A673 (cell line): ENCODE measurements around the gene GRIK3.

Experiments
- EZH2 ChIP-seq: fragments of 200-600 bp; sonication (generic); IDR thresholded peaks from 2 replicates; pipeline ENCODE4 v1.6.1; 2017; ENCODE audit warnings: borderline replicate concordance, low read depth, mild to moderate bottlenecking, mixed read lengths, antibody characterized with exemption, low read length; ENCODE audit not compliant: poor library complexity, severe bottlenecking
- TF ChIP-seq, protein P1 (sequence below): fragments of 300-800, 200-600 bp; sonication (generic); conservative IDR thresholded peaks from 2 replicates; pipeline ENCODE4 v1.5.1; 2017; ENCODE audit warnings: low read depth, mild to moderate bottlenecking, antibody characterized with exemption, low read length, moderate library complexity, mixed read lengths

DNA sequence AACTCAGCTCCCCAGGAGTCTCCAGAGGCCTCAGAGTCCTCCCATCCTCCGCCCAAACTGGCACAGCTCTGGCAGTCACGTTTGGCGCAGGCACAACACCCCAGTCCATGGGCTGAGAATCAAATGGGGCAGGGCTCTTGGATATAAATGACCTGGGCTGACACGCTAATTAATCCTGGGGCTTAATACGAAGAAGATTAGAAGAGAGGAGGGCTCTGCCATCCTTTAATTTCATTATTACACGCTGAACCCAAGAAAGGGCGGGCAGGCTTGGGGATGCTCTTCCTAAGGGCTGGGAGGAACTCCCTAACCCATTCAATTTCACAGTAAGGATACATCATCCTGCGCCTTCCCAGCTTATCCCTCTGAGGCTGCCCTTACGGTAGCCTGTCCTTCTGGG, 2.4 kb downstream of the GRIK3 start:
- TF ChIP-seq, protein P1, sequence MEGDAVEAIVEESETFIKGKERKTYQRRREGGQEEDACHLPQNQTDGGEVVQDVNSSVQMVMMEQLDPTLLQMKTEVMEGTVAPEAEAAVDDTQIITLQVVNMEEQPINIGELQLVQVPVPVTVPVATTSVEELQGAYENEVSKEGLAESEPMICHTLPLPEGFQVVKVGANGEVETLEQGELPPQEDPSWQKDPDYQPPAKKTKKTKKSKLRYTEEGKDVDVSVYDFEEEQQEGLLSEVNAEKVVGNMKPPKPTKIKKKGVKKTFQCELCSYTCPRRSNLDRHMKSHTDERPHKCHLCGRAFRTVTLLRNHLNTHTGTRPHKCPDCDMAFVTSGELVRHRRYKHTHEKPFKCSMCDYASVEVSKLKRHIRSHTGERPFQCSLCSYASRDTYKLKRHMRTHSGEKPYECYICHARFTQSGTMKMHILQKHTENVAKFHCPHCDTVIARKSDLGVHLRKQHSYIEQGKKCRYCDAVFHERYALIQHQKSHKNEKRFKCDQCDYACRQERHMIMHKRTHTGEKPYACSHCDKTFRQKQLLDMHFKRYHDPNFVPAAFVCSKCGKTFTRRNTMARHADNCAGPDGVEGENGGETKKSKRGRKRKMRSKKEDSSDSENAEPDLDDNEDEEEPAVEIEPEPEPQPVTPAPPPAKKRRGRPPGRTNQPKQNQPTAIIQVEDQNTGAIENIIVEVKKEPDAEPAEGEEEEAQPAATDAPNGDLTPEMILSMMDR: no peak
- no peak for TF ChIP-seq EZH2
